Measurements from ENCODE around the gene DIPK2A.

DNA sequence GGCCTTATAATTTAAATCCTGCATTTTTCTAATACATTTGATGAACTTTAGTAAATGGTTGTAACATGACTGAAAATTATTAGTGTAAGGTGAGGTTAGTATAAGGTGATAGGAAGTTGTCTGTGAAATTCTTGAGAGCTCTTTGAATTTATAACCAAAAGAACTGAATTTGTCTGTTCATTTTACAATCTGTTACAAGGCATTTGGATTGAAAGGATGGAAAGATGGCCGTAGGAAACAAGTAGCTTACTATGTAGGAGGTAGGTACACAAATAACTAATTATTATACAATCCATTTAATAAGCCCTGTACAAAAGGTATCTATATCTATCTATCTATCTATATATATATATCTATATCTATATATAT is 6.6 kb downstream of the DIPK2A start:
- TF ChIP-seq EZH2 (IDR thresholded peaks at IDR 0.05; ENCODE audit: low read length, unreplicated experiment) (no peak), EZH2phosphoT487 (IDR thresholded peaks at IDR 0.05; ENCODE audit: borderline replicate concordance, low read length) (no peak)
- TF ChIP-seq, protein P1, sequence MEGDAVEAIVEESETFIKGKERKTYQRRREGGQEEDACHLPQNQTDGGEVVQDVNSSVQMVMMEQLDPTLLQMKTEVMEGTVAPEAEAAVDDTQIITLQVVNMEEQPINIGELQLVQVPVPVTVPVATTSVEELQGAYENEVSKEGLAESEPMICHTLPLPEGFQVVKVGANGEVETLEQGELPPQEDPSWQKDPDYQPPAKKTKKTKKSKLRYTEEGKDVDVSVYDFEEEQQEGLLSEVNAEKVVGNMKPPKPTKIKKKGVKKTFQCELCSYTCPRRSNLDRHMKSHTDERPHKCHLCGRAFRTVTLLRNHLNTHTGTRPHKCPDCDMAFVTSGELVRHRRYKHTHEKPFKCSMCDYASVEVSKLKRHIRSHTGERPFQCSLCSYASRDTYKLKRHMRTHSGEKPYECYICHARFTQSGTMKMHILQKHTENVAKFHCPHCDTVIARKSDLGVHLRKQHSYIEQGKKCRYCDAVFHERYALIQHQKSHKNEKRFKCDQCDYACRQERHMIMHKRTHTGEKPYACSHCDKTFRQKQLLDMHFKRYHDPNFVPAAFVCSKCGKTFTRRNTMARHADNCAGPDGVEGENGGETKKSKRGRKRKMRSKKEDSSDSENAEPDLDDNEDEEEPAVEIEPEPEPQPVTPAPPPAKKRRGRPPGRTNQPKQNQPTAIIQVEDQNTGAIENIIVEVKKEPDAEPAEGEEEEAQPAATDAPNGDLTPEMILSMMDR (conservative IDR thresholded peaks at IDR 0.05; ENCODE audit: low read depth, low read length): no peak
